ENCODE measurements around the gene UROS.

Gene UROS

DNA sequence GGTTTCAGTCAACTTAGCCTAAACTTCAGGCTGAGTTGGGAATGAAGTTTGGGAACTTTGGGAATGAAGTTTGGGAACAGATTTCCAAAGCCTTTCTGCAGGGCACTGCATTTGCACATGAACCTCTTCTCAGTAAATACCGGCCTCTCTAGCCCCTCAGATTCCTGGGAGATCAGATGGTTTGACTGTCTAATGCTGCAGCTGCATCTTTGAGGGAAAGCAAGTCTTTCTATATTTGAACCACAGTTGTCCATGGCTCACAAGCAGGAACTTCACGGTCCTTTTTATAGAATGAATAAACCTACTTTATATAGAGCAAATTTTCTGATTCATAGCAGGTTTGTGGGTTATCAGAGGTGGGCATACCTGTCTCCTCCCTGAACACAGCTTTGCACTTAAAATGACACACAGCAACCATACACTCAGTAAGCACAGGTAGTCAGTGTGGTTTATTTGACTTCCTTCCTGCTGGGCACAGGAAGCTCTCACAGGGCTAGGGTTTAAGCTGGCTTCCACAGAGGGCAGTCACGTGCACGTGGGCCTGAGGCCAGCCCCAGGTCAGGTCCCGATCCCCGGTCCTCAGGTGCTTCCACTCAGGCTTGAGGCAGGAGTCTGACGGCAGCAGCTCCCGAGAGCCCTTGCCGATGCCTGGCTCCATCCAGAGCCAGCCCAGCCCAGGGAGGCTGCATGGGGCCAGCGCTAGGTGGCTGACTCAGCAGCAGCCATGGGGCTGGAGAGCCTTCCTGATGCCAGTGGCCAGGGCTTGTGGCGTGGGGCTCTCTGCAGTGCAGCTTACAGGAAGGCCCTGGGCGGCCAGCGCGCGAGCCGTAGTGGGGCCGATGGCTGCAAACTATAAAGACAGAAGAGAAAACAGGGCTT lies 34.7 kb downstream of the UROS start:
- DNase-seq (ENCODE audit: low spot score): no peak

DNA sequence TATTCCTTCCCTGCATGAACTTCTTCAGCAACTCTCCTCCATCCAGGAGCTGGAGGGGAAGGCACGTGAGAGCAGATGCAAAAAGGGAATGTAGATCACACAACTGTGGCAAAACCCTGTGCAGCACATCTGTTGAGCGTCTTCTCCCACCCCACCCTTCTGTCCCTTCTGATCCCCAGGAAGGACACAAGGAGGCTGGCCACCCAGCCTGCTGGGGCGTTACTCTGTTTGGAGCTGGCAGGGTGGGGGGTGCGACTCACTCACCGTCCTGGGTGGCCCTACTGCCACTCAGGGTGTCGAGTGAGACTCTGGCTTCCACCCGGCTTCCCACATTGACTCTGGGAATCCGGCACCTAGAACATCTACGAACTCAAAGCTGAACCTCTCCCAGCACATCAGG lies 37.3 kb downstream of the UROS start:
- no peak for DNase-seq (ENCODE audit: low spot score)

DNA sequence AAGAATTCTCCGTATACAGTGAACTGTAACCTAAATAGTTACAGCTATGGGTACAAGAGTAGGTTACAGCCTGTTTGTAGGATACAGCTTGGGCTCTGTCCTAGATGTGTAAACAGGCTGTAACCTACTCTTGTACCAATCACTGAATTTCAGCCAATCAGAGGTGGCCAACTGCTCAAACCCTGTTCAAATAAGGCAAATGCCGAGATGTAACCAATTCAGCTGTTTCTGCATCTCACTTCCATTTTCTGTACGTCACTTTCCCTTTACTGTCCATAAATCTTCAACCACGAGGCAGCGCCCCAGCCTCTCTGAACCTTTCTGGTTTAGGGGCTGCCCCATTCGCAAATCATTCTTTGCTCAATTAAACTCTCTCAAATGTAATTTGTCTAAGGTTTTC lies 39.1 kb downstream of the UROS start:
- DNase-seq (ENCODE audit: low spot score): no peak

DNA sequence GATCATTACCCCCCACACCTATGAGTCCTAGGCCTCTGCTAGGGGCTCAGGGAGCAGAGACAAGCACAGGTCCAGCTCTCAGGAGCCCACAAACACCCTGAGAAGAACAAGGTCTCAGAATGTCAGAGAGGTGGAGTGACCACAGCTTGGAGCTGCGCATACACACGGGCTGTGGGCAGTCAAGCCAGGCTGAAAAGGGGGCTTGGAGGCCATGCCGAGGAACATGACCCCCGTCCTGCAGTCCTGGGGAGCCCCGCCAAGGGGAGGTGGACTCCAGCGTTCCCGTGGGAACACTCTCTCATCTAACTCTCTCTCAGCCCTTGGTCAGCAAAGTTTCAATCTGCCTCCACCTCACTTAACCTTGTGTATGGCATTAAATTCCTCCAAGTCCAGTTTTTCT lies 39.6 kb downstream of the UROS start:
- DNase-seq (ENCODE audit: low spot score): no peak

DNA sequence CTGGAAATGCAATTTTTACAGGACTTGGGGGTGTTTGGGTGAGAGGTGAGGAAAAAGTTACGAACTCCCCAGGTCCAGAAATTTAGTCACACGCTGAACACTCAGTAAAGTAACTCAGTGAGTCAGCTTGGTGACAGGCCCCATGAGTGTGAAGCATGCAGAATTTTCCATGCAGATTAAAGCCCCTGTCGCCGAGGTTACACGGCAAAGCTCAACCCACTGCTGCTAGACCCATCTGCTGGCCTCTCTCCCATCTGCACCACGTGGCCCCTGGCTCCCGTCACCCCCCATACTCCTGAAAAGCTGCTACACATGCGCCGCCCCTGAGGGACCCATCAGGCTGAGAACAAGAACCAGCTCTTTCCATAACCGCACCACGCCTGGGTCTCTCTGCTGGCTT lies 40.4 kb downstream of the UROS start:
- no peak for DNase-seq (ENCODE audit: low spot score)

DNA sequence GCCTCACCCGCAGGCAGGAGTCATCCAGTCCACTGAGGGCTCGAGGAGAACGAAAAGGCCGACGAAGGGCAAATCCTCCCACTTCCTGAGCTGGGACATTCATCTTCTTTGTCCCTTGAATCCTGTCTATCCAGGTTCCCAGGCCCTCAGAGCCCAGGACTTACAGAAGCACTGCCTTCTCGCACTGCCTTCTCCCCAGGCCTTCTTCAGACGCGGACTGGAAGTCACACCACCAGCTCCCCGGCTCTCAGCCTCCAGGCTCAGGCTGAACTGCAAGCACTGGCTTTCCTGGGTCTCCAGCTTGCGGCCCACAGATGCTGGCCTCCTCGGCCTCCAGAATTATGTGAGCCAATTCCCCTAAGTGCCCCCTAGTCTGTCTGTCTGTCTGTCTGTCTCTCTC lies 41.0 kb downstream of the UROS start:
- DNase-seq (ENCODE audit: low spot score): no peak

DNA sequence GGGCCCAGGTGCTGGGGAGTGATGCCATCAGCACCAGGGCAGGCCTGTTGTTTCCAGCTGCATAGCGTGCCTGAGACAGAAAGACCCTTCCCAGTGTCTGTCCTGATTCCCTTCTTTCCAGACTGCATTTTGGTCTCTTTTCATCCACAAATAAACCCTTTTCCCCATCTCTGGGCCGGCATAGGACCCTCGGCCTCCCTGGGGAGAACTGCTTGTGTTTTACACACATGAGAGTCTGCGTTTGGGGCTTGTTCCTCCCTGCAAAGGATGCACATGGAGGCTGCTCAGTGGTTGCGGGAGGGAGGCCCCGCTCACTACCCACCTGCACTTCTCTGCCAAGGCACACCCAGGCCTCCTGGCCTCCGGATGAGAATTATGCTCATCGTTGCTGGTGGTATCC lies 41.7 kb downstream of the UROS start:
- no peak for DNase-seq (ENCODE audit: low spot score)

- DNase-seq (ENCODE audit: low spot score): no peak
Observed at GRCh38 chr10:125779403-125780327, 43.4 kb downstream of the UROS start.

DNA sequence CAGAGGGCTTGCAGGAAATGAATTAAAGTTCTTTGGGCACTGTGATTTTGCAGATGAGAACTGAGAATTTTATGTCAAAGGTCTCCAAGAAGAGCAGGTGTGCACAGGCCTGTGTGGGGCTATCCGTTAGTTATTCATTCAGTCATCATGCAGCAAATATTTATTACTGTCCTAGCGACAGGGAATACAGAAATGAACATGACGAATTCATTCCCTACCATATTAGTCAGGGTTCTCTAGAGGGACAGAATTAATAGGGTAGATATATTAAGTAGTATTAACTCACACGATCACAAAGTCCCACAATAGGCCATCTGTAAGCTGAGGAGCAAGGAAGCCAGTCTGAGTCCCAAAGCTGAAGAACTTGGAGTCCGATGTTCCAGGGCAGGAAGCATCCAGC lies 44.5 kb downstream of the UROS start:
- DNase-seq (ENCODE audit: low spot score): no peak

- DNase-seq (ENCODE audit: low spot score): no peak
Observed at GRCh38 chr10:125777806-125778205, 45.3 kb downstream of the UROS start.

DNA sequence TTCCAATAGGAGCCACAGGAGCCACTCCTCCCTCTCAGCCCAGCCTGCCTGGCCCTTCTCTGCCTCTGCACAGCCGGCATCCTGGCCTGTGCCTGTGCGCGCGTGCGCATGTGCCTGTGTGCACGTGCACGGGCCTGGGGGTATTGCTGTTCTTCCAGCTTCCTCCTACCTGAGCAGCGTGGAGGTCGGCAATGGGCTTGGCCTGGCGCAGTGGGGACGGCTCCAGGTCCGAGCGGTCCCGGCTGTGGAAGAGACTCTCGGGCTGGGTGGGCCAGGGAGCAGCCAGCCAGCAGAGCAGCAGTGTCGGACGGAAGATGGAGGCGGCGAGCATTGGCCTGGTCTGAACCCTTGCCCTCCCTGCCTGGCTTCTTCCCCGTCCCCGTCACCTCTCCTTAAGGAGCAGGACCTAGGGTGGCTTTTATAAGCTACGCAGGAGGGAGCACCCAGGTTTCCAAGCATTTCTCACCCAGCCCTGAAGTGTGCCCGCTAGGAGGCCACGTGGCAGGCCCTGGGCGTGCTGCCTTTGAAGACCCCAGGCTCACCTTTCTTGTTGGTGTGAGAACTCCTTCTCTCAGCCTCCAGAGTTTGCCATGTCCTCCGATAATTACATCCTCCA lies 47.5 kb downstream of the UROS start, which contains the start of gene MMP21:
TSS of gene MMP21 (minus strand) at position 331 of the 616 bp plus-strand sequence. CDS start at position 331, 0 bp downstream.
- no peak for DNase-seq (ENCODE audit: low spot score)

GRCh38 chr10:125774581-125775191 lies 48.4 kb downstream of the UROS start:
- no peak for DNase-seq (ENCODE audit: low spot score)

GRCh38 chr10:125773687-125774543 lies 49.1 kb downstream of the UROS start:
- no peak for DNase-seq (ENCODE audit: low spot score)

DNA sequence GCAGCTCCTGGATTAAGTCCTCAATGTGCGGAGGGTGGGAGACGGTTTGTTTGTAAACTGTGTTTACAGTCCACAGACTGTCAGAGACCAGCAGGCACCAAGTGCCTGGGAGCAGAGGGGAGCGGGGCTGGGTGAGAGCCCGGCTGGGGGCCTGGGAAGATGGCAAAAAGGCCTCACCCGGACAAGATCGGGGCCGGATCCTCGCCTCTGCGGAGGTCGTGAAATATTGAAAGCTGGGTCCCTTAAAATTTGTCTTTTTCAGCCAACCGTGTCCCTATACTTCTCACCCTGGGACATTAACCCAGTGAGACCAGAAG lies 50.2 kb downstream of the UROS start:
- no peak for DNase-seq (ENCODE audit: low spot score)

DNA sequence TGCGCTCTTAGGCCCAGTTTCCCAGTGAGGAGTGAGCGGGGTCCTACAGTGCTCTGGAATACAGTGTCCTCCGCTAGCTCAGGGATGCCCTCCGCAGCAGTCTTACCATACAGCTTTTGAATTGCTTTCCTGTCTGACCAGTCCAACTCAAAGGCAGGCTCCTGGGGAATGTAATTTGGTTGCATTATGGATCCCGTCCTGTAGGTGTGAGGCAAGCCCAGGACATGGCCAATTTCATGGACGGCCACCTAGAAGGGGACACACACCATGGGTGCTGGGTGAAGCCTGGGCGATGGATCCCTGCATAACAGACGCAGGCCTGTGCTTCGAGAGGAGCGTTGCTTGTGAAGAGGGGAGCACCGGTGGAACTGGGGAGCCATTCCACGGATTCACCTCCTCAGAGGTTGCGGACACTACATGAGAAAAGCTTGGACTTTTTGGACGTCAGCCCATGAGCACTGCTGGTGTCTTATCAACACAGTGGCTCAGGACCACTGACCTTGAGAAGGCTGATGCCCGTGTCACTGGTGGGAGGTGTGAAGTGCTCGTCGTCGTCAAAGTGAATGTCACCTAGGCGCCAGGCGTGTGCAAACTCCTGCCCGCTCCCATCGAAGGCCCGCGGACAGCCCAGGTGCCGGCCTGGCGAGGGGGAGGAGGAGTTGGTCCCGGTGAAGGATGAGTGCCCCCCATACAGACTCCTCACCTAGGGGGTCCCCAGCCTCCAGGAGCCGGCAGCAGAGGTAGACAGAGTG lies 50.8 kb downstream of the UROS start:
- no peak for DNase-seq (ENCODE audit: low spot score)

GRCh38 chr10:125770844-125771243 lies 52.2 kb downstream of the UROS start:
- no peak for DNase-seq (ENCODE audit: low spot score)

- no peak for DNase-seq (ENCODE audit: low spot score)
Observed at GRCh38 chr10:125769175-125769574, 53.9 kb downstream of the UROS start.

GRCh38 chr10:125768219-125768855 lies 54.7 kb downstream of the UROS start:
- no peak for DNase-seq (ENCODE audit: low spot score)

- no peak for DNase-seq (ENCODE audit: low spot score)
Observed at GRCh38 chr10:125766511-125766910, 56.5 kb downstream of the UROS start.

- no peak for DNase-seq (ENCODE audit: low spot score)
Observed at GRCh38 chr10:125765835-125766234, 57.2 kb downstream of the UROS start.
